Measurements from ENCODE around the gene CCDC148.
"Not testable (repeated sequence)": the region's sequence is repeated elsewhere in the genome, so short reads cannot be mapped to it uniquely, and the experiment has no call there.

Gene CCDC148

GRCh38 chr2:158346032-158346431 lies 110.5 kb downstream of the CCDC148 start:
- DNase-seq: peak; percentile 36

DNA sequence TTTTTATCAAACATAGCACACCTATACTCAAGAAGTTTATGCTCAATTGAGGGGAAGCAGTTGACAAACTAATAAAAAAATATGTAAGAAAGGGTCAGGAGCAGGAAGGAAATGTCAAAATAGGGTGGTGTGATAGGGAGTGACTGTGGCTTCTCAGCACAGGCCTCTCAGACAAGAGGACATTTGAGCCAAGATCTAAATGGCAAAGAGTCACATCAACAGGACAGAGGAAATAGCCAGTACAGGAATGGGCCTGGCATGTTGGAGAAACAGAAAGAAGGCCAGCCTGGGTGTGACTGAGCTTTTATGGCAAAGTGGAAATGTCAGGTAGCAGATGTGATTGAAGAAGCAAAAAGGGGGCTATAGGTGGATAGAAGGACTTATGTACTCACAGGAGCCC lies 117.0 kb downstream of the CCDC148 start:
- no peak for DNase-seq

- DNase-seq: no peak
Measured at GRCh38 chr2:158337018-158337417, 119.5 kb downstream of the CCDC148 start.

GRCh38 chr2:158331799-158332198 lies 124.8 kb downstream of the CCDC148 start:
- not testable (repeated sequence) for DNase-seq

GRCh38 chr2:158325782-158326340 lies 130.7 kb downstream of the CCDC148 start:
- no peak for DNase-seq

DNA sequence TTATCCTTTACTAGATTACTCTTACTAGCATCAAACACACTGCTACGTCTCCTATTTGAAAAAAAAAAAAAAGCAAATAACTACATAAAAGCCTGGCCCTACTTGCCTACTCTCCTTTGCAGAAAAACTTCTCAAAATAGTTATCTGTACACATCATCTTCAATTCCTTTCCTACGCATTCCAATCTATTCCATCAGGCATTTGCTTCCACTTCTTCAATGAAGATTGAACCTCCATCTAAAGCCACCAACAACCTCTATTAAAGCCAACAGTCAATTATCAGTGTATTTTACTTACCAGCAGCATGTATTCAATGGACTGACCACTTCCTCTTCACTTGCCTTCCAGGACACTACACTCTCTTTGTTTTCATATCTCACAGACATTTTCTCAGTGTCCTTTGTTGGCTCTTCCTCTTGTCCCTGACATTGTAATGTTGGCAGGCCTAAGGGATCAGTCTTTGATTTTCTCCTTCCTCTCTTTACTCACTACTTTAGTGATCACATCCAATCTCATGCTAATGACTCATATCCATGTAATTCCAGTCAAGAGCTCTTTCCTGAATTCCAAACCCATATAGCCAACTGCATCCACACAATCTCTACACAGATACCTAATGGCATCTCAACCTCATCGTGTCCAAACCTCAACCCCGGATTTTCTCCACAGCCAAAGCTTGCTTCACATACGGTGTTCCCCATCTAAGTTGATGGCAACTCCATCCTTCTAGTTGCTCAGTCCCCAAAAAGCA lies 131.3 kb downstream of the CCDC148 start:
- DNase-seq: no peak

- DNase-seq: no peak
Measured at GRCh38 chr2:158323381-158323780, 133.2 kb downstream of the CCDC148 start.

GRCh38 chr2:158321264-158321663 lies 135.3 kb downstream of the CCDC148 start:
- DNase-seq: peak; percentile 48

DNA sequence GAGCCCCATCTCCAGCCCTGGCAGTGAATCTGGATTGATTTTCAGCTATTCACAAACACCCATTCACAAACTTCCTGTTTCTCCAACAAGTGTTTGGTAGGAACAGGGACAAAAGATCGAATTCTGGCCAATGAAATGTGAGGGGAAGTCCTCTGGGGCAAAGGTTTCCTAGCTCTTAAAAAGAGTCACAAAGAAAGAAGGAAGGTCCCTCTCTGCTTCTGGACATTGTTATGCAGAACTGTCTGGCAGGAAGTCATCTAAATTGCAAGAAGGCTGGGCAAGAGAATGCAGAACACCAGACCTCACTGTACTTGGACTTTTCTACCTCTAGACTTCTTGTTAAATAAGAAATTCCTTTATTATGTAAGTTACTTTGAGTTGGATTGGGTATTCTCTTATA lies 137.3 kb downstream of the CCDC148 start:
- DNase-seq: no peak

DNA sequence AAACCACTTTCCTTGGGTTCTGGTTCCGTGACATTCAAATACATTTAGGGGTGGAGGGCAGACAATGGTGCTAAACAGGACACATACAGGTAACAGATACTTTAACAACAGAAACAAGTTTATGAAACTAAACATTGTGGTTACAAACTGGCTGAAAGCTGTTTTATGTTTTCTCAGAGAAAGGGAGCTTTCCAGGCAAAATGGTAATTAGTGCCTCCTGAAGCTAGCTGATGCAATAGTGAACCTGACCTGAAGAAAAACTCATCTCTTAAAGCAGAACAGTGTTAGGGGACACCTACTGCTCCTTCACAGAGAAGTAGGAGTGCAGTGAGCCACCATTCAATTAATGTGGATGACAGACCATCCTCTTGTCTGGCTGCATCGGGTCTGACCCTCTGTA lies 138.9 kb downstream of the CCDC148 start:
- DNase-seq: no peak

- DNase-seq: no peak
Measured at GRCh38 chr2:158315803-158316414, 140.6 kb downstream of the CCDC148 start.

- no peak for DNase-seq
Measured at GRCh38 chr2:158315000-158315399, 141.6 kb downstream of the CCDC148 start.

- no peak for DNase-seq
Measured at GRCh38 chr2:158313734-158314133, 142.8 kb downstream of the CCDC148 start.

DNA sequence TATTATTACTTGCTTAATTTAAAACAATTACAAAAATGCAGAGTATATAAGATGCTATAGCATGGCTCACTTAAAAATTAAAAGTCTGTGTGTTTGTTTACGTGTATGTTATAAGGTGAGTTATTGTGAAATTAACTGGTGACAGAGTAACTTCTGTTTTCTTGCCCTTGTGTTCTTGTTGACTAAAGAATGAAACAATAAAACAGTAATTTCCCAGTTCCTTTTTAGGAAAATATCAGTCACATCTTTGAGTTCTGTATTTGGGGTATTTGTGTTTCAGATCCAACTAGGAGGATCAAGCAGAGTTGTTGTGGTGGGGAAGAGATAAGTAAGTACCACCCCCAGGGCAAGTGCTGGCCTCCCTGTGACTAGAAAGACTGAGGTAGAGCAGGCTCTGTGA lies 143.6 kb downstream of the CCDC148 start:
- no peak for DNase-seq

DNA sequence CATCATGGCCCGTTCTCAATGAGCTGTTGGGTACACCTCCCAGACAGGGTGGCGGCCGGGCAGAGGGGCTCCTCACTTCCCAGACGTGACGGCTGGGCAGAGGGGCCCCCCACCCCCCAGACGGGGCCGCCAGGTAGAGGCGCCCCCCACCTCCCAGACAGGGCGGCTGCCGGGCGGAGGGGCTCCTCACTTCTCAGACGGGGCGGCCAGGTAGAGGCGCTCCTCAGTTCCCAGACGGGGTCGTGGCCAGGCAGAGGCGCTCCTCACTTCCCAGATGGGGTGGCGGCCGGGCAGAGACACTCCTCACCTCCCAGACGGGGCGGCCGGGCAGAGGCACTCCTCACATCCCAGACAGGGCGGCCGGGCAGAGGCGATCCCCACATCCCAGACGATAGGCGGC lies 146.1 kb downstream of the CCDC148 start:
- not testable (repeated sequence) for DNase-seq

DNA sequence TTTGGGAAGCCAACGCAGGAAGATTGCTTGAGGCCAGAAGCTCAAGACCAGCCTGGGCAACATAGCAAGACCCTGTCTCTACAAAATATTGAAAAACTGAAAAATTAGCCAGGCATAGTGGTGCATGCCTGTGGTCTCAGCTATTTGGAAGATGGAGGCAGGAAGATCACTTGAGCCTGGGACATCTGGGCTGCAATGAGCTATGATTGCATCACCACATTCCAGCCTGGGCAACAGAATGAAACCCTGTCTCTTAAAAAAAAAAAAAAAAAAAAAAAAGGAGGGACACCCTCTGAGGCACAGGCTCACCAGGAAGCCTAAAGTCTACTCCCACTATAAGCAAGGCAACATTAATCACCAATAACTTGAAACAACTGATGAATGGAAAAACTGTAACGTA lies 151.1 kb downstream of the CCDC148 start:
- no peak for DNase-seq

DNA sequence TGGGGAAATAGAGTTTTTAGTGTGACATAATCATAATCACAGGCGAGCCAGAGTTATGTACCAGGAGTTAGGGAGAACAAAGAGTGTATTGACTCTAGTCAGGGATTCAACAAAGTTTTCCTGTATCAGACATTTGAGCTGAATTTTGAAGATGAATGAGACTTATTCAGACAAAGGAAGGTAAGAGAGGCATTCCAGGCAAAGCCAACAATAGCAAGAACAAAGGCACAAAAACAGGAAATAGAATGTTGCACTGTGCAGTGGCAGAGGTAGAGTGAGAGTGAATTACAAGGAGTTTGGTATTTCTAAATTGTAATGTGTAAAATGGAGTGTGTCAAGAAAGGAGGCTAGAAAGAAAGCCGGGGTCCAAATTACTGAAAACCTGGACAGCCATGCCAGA lies 156.2 kb downstream of the CCDC148 start:
- no peak for DNase-seq

DNA sequence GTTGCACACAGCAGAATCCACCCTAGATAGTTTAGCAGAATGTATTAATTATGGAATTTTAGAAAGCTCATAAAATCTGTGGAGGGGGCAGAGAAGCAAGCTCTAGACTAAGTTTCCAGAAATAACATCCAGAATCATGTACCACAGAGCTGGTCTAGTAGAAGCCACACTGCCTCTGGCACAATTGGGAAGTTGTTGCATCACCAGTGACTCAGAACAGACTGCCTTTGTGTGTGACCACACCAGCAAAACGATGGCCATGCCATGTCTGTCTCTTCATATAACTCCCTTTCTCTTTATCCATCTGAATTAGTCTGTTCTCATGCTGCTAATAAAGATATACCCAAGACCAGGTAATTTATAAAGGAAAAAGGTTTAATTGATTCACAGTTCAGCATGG lies 158.9 kb downstream of the CCDC148 start:
- DNase-seq: no peak

GRCh38 chr2:158297120-158297519 lies 159.4 kb downstream of the CCDC148 start:
- no peak for DNase-seq

GRCh38 chr2:158293722-158294121 lies 162.8 kb downstream of the CCDC148 start:
- DNase-seq: no peak

GRCh38 chr2:158291544-158292180 lies 164.9 kb downstream of the CCDC148 start:
- DNase-seq: no peak

- DNase-seq: no peak
Measured at GRCh38 chr2:158290225-158290624, 166.3 kb downstream of the CCDC148 start.

DNA sequence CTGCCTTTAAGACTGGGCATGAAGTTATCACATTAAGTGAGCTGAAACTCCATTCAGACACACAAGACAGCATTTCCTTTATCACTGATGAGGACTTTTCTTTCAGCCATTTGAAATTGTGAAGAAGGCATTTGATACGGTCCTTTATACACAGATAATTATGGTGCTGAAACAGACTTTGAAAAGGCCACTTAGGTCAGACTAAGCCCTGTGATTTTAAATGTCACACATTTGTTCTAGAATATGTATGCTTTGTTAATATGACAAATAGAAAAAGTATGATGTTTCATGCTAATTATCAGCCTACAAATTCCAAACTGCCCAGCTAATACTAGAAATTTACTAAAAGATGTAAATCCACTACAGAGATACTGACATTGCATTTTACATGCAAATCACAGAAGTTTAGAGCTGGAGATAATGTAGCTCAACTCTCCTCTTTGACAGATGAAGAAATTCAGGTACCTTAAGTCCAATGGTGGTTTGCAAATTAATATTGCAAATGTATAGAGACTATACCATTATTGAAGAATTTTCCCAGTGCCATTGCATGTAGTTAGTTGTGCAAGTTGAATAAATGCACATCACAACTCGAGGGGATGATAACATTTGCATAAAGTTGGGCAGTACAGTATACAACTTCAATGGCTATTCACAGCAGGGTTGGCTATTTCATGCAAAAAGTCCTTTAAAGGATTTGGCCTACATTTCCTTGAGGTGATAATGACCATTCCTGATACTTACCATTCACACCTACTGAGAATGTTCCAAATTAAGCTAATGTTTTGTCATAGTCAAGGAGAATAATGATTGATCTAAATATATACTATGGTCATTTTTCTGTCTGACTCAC lies 179.7 kb downstream of the CCDC148 start:
- no peak for DNase-seq

Measured in NCI-H2171 treated with DMSO at 0.1 percent for 48 hours (cell line).